RWPE2 (cell line): Measurements from ENCODE around the gene ZPBP2.

Experiments used
- ATAC-seq: fragments of 200-7000 bp; cut with Tn5 transposase; 3 replicates; pipeline ENCODE4 v1.9.1; 2021; ENCODE audit warnings: low read depth
- DNase-seq: peaks from one replicate; pipeline ENCODE4 v3.0.0-alpha.2; 2020; ENCODE audit warnings: low spot score
- H3K27ac ChIP-seq: fragments of 450-650 bp; 2 replicates; pipeline ENCODE4 v1.5.1; 2017; ENCODE audit warnings: mild to moderate bottlenecking; ENCODE audit not compliant: poor library complexity, severe bottlenecking
- H3K27me3 ChIP-seq: fragments of 250-450 bp; sonication (Bioruptor Pico); 2 replicates; pipeline ENCODE4 v1.5.1; 2021; ENCODE audit warnings: mild to moderate bottlenecking, moderate library complexity; ENCODE audit not compliant: insufficient read depth, poor library complexity, severe bottlenecking
- H3K36me3 ChIP-seq: fragments of 250-450 bp; sonication (Bioruptor Pico); 2 replicates; pipeline ENCODE4 v1.5.1; 2020; ENCODE audit warnings: low read depth, mild to moderate bottlenecking, moderate library complexity
- H3K4me1 ChIP-seq: fragments of 250-450 bp; sonication (Bioruptor Pico); 2 replicates; pipeline ENCODE4 v1.5.1; 2021; ENCODE audit warnings: mild to moderate bottlenecking, moderate library complexity; ENCODE audit not compliant: insufficient read depth, poor library complexity, severe bottlenecking
- H3K4me3 ChIP-seq: fragments of 250-450 bp; sonication (Bioruptor Pico); 2 replicates; pipeline ENCODE4 v1.5.1; 2021; ENCODE audit warnings: mild to moderate bottlenecking, moderate library complexity; ENCODE audit not compliant: severe bottlenecking
- H3K9me3 ChIP-seq: fragments of 250-450 bp; sonication (Bioruptor Pico); 2 replicates; pipeline ENCODE4 v1.5.1; 2021; ENCODE audit warnings: mild to moderate bottlenecking, moderate library complexity; ENCODE audit not compliant: severe bottlenecking
- CTCF ChIP-seq: fragments of 450-650 bp; IDR thresholded peaks from one replicate; pipeline ENCODE4 v1.5.1; 2017; ENCODE audit warnings: mild to moderate bottlenecking, moderate library complexity; ENCODE audit not compliant: poor library complexity, severe bottlenecking

The ZPBP2 gene

GRCh38 chr17:39823407-39824054 lies 44.5 kb upstream of the ZPBP2 start:
- ATAC-seq (no peak), DNase-seq (no peak)
- no peak overlapping the region for H3K4me3 ChIP-seq
- H3K36me3 ChIP-seq: no peaks in the 10 kb centered on the region
- H3K27ac ChIP-seq: no peak overlapping the region
- no peaks in the 10 kb centered on the region for H3K9me3 ChIP-seq
- no peaks in the 10 kb centered on the region for H3K27me3 ChIP-seq
- H3K4me1 ChIP-seq: peaks cover 8% of the 10 kb centered on the region
- TF ChIP-seq CTCF: no peak

DNA sequence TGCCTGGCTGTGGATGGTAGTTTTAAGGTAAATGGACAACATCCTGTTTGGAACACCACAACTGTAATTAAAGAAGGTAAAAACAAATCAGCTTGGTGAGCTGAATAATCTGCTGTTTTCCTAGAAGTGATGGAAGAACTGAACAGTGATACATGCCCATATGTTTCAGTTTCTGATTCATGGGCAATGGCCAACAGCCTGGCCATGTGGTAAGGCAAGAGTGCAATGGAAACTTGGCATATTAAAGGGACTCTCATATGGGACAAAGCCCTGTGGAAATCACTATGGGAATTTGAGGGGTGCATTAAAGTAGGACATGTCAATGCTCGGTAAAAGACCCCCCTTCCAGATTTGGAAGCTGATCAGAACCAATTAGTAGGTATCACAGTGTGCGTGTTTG lies 41.7 kb upstream of the ZPBP2 start:
- Histone ChIP-seq H3K36me3 (no peaks in the 10 kb centered on the region), H3K4me1 (no peaks in the 10 kb centered on the region), H3K9me3 (no peaks in the 10 kb centered on the region), H3K27ac (no peak overlapping the region), H3K4me3 (no peak overlapping the region), H3K27me3 (no peaks in the 10 kb centered on the region)
- DNase-seq (no peak), ATAC-seq (no peak)
- no peak for TF ChIP-seq CTCF

GRCh38 chr17:39828443-39828842 lies 39.6 kb upstream of the ZPBP2 start:
- no peak for TF ChIP-seq CTCF
- H3K4me1 ChIP-seq: no peaks in the 10 kb centered on the region
- no peak for DNase-seq
- no peak for ATAC-seq
- H3K36me3 ChIP-seq: no peaks in the 10 kb centered on the region
- H3K27ac ChIP-seq: no peak overlapping the region
- no peak overlapping the region for H3K4me3 ChIP-seq
- H3K27me3 ChIP-seq: no peaks in the 10 kb centered on the region
- H3K9me3 ChIP-seq: no peaks in the 10 kb centered on the region

- no peaks in the 10 kb centered on the region for H3K36me3 ChIP-seq
- no peak for TF ChIP-seq CTCF
- DNase-seq: no peak
- ATAC-seq: no peak
- H3K27ac ChIP-seq: no peak overlapping the region
- no peak overlapping the region for H3K4me3 ChIP-seq
- no peaks in the 10 kb centered on the region for H3K9me3 ChIP-seq
- no peaks in the 10 kb centered on the region for H3K27me3 ChIP-seq
- H3K4me1 ChIP-seq: no peaks in the 10 kb centered on the region
These were observed 36.4 kb upstream of the ZPBP2 start for GRCh38 chr17:39831588-39831987.

DNA sequence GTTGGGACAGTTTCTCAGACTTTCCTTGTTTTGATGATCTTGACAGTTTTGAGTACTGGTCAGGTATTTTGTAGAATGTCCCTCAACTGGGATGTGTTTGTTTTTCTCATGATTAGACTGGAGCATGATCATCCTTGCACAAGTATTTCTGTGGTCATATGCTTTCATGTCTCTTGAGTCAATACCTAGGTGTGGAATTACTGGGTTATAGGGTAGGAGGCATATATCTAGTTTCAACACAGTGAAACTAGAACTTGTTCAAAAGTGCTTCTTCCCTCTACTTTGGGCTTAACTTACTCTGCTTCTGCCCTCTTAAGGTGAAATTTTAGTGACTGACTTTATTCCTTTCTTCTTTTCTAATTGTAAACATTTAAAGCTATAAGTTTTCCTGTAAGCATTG lies 34.0 kb upstream of the ZPBP2 start:
- DNase-seq (no peak), ATAC-seq (no peak)
- peaks cover 5% of the 10 kb centered on the region for H3K9me3 ChIP-seq
- H3K27me3 ChIP-seq: no peaks in the 10 kb centered on the region
- no peak for TF ChIP-seq CTCF
- H3K4me1 ChIP-seq: no peaks in the 10 kb centered on the region
- no peak overlapping the region for H3K4me3 ChIP-seq
- H3K27ac ChIP-seq: no peak overlapping the region
- H3K36me3 ChIP-seq: no peaks in the 10 kb centered on the region
